Activated T-cell treated with anti-CD3 and anti-CD28 coated beads for 1 hour (primary cell): ENCODE results near the gene RARB.

Source experiments
- DNase-seq: peaks from one replicate; pipeline ENCODE4 v3.0.0-alpha.2; 2020; ENCODE audit warnings: low read depth

Gene RARB

DNA sequence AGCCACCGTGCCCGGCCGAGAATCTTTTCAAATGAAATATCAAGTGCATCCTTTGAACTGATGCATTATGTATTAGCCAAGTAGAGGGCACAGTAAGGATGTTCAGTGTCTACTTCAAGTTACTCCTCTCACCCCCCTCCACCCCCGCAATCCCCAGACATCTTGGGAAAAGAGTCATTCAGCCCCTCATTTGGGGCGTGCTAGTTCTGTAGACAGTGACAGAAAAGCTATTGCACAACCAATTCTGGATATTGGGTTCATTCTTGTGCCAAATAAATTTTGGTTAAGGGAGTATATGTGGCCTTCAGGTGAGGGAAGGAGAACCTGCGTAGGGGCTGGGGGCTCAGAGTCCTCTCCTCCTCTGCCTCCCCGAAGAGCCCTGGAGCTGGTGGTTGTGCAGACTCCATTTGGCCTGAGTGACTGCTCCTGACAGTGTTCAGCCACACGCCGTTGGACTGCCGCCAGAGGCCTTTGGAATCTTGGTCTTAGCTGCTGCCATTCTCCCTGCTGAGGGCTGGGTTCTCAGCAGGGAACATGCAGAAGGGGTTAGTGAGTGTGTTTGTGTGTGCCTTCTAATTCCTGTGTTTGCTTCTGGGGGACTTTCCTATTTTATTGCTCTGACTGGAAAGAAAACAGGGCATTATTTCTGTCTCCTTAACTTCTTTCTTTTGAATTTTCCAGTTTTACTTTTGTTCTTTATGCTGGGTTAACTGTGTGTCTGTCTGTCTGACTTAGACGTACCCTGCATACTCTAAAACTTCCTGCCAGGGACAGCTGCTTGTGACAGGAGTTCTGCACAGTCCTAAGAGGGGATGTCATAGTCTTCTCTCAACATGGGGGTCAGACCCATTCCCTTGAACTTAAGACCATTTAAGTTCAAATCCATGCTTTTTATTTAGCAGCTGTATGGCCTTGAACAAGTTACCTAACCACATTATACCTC, 21.0 kb downstream of the RARB start:
- DNase-seq = no peak

DNA sequence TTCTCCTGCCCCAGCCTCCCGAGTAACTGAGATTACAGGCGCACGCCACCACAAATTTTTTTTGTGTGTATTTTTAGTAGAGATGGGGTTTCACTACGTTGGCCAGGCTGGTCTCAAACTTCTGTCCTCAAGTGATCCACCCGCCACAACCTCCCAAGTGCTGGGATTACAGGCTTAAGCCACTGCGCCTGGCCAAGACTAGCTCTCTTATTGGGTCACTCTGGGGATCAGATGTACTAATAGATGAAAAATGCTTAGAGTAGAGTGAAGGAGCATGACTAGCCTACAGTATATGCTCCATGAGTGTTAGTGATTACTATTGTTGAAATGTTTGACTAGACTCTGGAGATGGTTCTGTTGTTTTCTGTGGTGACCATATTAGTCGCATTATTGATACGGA, 21.8 kb downstream of the RARB start:
- DNase-seq = no peak

DNA sequence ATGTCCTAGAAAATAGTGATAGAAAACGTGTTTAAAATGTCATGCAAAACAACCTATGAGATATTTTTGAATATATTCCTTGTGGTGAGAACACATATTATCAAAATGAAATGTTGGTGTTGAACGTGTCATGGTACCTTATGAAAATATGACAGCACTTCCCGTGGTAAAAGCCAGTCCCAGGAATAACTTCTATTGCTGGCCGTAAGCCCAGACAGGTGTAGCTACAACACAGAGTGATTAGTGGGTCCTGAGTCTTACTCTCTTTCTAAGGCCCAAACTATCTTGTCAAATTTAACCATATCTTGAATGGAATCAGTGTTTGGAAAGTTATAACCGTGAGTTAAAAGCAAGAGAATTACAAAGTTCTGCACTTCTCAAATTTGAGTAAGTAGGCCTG, 24.1 kb downstream of the RARB start:
- no peak for DNase-seq

DNA sequence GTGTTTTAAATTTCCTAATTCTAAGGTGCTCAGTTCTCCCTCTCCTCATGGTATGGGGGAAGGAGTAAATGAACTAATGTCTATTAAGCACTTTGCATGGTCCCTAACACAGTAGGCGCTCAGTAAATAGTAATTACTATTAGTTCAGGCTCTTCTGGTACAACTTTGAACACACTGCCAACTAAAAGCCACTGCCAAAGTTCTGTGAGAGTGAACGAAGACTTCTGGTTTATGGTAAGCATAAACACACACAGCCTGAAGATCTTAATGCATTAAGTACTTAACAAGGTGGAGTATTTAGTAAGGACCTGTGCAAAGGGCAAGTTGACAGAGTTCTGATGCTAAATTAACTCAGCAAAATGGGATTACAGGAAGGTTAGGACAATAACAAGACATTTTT, 24.7 kb downstream of the RARB start:
- no peak for DNase-seq

DNA sequence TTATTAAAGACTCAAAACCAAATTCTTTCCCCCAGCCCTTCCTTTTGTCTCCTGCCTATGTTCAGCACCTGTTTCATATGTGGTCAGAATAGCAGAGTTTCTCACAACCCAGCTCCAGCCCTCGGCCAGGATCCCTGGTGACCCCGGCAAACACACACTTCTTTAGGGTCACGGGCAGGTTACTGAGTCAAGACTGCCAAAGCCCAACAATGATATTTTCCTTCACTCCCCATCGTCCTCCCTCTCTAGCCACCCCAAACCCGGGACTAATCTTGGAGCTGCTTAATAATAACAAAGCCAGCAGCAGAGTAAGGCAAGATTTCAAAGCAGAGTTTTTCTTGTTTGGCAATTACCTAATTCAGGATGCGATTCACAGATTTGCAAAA, 25.5 kb downstream of the RARB start:
- no peak for DNase-seq

DNA sequence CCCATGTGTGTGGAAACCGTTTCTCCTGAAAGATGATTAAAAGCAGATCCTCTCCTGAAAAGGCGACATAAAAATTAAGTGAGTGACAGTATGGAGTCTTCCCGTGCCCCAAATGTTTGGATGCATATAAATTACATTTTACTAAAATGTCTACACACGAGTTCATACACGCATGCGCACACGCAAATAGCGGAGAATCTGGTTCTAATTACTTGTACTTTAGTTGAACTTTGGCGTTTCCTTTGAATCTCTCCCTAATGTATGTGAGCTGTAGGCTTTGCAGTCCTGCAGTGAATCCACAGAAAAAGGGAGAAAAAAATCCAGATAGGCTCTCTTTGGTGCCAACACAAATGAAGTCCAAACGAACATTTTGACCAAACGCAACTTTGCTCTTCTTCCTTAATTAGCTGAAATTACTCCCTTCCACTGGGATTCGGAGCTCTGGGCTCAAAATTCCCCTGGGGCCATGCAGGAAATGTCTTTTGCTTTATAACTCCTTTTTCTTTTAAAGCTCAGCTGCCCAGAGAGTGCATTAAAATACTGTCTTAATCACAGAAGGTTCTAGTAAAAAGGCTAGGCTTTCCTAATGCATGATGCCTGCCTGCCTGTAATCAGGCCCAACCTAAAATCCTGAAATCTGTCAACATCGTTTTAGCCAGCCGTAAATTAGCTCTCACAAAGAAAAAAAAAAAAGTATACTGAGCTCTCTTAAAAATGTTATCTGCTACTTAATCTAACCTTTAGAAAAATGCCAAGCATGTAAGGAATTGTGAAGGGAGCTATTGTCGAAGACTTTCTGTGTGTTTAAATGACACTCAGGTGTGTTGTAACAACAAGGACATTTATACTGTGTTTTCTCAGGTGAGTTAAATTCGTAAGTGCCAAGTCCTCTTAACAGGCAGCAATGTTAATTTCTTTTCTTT, 26.2 kb downstream of the RARB start:
- DNase-seq = no peak

DNA sequence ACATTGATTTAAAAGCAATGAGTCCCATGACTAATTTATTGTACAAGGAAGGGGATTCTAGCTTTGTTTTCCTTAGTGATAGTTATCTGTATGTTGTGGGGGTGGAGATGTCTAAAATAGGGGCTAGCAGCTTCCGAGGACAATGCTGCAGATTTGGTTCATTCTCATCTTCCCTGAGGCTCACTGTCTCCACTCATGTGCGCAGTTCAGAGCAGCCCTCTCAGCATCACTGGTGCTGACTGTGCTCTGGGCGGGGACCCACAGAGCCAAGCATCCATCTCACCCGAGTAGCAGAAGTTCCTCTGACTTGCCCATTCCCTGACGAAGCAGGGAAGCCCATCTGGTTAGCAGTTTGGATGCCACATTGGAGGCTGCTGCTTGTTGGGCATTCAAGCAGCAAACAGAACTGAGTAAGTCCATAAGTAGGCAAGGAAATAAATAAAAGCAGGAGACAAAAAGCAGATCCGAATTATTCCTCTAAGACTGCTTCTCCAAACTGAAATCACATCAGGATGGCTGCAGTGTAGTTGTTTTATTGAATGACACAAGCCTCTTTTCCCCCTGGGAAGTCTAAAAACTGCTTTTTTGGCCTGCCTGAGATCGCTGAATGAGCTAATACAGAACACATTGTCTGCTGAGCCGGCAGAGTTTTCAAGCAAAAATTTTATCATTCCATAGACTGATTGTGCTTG, 27.5 kb downstream of the RARB start:
- no peak for DNase-seq

DNA sequence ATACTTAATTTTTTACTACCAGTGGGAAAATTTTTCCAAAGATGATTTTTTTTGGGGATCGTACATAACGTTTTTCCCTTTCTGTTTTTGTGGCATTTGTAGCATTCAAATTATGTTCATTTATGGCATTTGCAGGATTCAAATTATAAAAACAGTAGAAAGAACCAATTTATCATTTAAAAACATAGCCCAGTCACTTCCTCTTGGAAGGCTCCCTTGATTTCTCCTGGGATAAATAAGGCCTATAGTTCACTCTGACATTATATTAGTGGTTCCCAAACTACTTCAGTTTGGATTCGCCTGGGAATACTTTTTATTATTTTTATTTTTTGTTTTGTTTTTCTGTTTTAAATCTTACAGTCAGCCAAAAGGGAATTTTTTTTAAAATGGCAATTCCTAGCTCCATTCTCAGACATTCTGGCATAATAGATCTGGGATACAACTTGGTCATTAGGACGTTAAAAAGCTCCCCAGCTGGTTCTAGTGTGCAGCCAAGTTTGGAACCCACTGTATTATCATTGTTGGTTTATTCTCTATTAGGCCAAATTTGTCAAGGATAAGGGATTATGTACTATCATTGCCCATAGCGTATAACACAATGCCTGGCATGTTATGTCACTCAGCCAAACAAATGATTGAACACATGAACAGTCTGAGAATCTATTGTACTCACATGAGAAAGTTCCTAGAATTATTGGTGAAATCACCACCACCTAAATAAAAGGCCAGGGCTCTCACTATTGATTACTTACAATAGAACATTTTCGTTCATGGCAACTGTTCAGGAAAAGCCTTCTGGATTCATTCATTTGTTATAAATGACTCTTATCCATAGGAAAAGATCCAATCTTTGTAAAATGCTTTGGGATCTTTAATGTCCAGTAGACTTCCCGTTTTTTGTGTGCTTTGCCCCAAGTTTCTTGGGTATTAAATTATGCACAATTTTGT, 28.9 kb downstream of the RARB start:
- DNase-seq = no peak

DNA sequence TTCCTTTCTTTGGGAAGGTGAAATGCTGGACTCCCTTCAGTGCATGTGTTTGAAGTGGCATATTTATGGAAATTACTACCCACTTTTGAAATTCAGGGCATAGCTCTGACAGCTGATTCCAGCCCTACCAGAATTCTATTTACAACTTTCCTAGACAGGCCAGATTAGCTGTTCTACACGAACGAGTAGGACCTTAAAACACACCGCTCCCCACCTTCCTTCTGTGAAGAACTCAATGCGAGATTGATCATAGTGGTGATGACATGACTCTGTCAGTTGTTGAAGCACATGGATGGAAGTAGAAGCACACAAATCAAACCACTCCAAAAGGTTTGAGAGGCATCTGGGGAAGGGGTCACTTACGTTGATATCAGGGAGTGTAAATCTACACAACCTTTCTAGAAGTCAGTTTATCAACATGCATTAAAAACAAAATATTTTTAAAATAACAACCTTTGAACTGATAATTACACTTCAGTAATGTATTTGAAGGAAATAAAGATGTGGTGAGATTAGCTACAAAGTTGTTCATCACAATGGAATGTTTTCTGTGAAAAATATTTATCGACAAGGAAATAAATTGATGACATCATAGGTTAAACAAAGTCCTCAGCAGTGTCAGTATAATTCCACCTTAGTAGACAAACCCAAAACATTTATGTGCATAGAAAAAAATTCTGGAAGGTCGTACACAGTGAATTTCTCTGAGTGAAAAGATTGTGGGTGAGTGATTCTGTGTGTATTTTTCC, 29.8 kb downstream of the RARB start:
- no peak for DNase-seq

DNA sequence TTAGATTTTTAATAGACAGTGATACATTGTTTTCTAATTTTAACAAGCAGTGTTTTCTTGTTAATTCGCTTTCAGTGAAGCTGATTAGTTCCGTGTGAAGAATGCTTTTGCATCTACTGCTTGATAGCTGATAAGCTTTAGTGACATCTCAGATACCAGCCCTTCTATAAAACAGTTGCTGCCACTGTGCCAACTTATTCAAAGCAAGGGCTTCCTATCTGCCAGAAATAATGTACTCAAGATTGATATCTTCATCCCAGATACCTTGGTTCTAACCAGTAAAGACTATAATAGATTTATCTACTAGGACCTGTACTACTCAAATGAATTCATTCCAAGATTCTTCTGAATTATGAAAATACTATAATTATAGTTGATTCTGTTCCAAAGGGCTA, 30.4 kb downstream of the RARB start:
- DNase-seq = no peak

DNA sequence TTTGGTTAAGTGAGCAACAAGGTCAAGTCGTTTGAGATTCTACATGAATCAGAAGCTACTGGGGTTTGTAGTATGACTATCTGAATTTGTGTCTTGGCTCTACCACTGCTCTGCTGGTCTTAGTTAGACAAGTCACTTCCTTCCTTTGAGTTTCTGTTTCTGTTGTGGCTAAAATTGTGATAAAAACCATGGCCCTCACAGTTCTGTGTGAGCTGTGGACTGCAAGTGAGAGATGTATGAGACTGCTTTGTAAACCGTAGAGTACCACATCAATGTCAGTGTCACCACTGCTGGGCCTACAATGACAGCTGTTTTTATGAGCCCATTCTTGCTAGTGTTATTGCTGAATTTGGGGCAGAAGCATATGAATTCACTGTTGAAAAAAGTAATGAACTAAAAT, 32.7 kb downstream of the RARB start:
- DNase-seq = no peak

DNA sequence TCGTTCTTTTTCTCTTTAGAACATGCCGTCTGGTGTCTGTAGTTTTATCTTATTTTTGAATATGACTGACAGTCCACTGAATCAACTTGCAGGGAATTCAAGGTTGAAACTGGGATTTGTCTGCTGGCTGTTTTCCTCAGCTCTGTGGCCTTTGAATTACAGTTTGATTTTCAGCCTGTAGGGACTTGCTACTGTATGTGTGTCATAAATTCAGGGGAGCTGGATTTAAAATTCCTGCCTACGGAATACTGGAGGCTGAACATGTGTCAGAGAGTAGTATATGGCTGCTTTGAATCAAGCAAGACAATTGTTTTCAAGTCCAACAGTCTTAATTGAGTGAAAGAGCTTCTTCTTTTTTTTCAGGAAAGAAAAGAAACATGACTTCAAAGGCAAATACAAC, 33.9 kb downstream of the RARB start:
- DNase-seq = no peak

DNA sequence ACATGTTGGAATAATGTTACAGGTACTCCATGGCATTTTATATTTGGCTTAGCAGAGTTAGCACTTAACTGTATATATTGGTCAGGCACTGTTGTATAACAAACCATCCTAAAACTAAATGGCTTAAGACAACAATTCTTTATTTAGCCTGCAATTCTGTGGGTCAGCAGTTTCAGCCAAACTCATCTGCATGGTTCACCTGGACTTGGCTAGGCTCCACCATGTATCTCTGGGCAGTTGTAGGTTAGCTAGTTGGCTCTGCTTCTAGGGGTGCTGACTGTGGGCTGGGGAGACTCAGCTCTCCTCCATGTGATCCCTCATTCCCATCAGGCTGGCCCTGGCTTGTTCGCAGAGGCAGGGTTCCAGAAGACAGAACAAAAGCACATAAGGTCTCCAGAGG, 34.4 kb downstream of the RARB start:
- no peak for DNase-seq

DNA sequence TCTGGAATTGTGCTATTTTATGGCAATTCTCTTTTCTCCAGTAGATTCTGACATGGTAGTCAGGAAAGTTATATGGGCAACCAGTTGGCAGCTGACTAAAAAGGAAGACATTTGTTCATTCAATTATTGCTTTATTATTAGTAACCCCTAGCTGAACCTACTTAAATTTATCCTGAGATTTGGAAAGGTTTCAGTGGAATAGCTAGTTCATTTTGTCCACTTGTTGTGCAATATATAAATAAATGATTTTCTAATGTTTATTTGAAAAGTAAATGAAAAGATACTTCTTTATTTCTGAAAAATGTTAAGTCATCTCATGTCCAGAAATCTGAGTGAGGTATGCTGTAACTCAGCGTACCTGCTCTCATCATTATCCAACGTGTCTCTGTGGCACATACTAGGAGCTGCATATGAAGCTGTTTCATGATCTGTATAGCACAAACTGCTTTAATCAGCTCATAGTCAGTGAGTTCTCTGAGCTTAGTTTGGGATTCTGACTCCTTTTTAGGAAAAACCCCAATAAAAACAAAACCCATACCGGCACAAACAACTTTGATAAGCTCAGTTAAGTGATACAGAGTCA, 35.9 kb downstream of the RARB start:
- no peak for DNase-seq

DNA sequence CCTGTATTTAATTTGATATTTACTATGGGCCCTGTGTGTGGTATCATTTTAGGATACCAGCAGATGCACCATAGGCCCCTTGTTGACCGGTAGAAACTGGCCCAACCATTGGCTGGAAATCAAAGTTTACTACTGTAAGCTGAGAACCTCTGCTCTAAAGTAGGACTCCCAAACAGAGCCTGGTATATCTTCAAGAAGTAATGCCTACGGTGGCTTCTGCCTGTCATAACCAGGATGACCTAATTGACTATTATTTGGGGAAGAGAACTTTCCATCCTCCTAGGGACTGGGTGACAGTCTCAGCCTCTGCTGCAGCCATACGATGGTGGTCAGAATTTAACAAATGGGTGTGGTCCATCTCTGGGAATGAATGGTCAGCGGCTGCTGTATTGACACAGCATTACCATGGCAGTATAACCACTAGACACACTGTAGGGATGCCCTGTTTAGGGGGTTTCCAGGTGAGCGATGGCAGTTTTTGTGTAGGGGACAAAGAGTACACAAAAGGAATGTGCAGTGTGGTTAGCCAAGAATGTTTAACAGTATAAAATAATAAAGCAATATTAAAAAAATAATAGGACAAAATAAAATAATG, 37.3 kb downstream of the RARB start:
- no peak for DNase-seq

DNA sequence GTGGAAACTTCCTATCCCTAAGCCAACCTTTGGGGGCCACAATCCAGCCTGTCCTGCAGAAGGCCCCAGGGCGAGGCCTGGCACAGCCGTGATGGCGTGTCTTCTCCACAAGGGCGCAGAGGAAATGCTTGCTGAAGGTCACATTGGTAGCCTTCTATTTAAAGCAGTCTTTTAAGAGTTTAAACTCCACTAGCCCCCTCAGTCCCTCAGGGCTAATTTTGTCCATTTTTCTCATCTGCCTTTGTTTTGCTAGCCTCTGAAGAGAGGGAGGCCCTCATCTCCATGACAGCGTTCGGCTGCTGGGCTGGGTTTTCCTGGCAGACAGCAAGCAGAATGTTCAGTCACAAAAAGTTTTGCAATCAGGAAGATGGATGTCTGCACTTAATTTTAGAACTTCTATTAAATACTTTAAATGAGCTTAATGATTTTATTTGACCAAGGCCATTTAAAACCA, 40.8 kb downstream of the RARB start:
- no peak for DNase-seq

DNA sequence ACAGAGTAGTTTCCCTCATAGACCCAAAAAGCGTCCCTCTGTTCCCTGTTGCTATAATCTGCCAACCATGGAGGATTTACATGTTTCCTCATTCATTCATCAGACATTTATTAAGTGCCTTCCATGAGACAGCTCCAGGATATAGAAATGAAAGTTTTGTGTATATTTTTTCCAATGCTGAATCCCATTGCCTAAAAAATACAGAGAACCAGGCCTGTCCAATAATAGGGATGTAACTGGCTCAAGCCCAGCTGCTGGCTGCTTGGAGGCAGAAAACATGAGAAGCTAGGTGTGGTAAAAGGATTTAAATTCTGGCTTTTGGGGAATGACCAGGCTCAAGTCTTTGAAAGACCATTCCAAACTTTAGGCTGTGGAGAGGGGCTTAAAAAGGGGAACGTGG, 41.5 kb downstream of the RARB start:
- DNase-seq = no peak

DNA sequence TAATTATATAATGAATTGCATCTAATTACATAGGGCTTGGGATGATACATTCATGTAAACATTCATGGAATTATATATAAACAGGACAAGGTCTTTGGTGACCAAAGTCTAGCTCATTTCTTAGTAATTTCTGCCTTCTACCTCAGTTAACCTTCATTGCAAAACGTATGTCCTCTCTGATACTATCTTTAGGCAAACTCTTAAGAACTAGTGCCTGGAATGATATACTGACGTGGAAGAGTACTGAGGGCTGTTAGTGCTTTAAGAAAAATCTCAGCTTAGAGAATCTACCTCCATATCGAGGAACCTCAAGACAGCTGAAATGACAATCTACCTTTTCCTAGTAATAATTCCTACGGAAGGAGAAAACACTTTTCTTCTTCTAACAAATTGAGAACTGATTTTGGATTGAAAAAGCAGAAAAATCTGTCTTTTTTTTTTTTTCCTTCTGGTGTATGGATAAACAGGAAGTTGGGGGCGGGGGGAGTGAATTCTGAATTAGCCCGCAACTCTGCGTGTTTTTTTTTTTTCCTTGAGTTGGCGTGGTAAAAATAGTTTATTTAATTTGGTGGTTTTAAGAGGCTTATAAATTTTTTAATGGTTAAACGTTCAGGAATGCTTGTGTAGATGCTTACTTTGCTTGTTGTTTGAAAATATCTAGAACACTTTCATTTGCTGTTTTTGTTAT, 43.2 kb downstream of the RARB start:
- DNase-seq = no peak

DNA sequence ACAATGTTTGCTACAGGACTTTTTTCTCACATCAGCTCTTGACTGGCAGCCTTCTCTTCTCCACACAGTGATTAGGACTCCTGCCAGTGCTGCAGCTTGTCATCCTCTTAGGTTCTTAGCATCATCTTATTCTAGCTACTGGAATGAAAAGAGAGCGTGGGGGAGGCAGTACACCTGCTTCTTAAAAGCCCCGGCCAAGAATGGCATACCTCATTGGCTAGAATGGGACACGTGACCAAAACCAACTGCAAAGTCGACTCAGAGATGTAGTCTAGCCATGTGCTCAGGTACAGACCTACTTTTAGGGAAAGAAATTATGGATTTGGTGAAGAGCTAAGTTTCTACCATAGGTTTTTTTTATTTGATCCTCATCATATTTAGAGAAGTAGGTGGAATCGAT, 44.1 kb downstream of the RARB start:
- no peak for DNase-seq
